Activated T-helper 1 cell treated with anti-CD3 and anti-CD28 coated beads, Interleukin-12 subunit alpha, Interleukin-12 subunit beta, Interleukin-2, Interleukin-4 antibody, amounts not matched to agents 30 ng/mL and 10 ng/mL and 1 ng/mL, durations not matched to agents 14 hours and 24 hours and 36 hours (primary cell): ENCODE measurements around the gene GPR158. TPM values are rescaled to one million over a fixed set of nuclear protein-coding genes. Genes with fewer than 3 reads are reported as not detected.

ENCODE experiments used
- total RNA-seq: library from RNA; stranded (reverse); gene quantifications from 2 replicates; pipeline ENCODE4 v1.2.3, GENCODE V29; 2022

The GPR158 gene
- total RNA-seq, 1 donor from 2014 or later = not detected

Other genes starting within 250 kb of the GPR158 start
- gene PRTFDC1, start 222.4 kb upstream of the GPR158 start, total RNA-seq = 0.32 and 0.57 TPM in 2 replicates
- gene ENKUR, start 158.8 kb upstream of the GPR158 start, total RNA-seq = not detected in 2 replicates
- 3.0 and 3.1 TPM in 2 replicates for gene THNSL1, start 158.4 kb upstream of the GPR158 start, total RNA-seq